Measurements from ENCODE around the gene TLR1.
"Not testable (repeated sequence)": the region's sequence is repeated elsewhere in the genome, so short reads cannot be mapped to it uniquely, and the experiment has no call there.

Gene TLR1

GRCh38 chr4:38823766-38824165, 19.2 kb upstream of the TLR1 start:
- Histone ChIP-seq H3K4me1 (ENCODE audit: control insufficient read depth, insufficient read depth, low read length) (no peaks in the 10 kb centered on the region), H3K36me3 (ENCODE audit: control insufficient read depth in 2 of 2, insufficient read depth in 2 of 2, low read length in 2 of 2) (no peaks in the 10 kb centered on the region), H3K27me3 (ENCODE audit: control insufficient read depth in 1 of 2, insufficient read depth in 2 of 2, low read length in 2 of 2) (no peaks in the 10 kb centered on the region), H3K9ac (ENCODE audit: low read length in 2 of 2) (no peak overlapping the region), H3K4me3 (ENCODE audit: low read length in 2 of 2) (no peak overlapping the region), H3K9me3 (ENCODE audit: control insufficient read depth in 2 of 2, low read length in 2 of 2) (no peaks in the 10 kb centered on the region), H3K27ac (ENCODE audit: low read length) (no peak overlapping the region)

GRCh38 chr4:38822748-38823303, 18.2 kb upstream of the TLR1 start:
- no peaks in the 10 kb centered on the region for H3K4me1 ChIP-seq (ENCODE audit: control insufficient read depth, insufficient read depth, low read length)
- no peaks in the 10 kb centered on the region for H3K36me3 ChIP-seq (ENCODE audit: control insufficient read depth in 2 of 2, insufficient read depth in 2 of 2, low read length in 2 of 2)
- H3K27ac ChIP-seq (ENCODE audit: low read length) = no peak overlapping the region
- no peak overlapping the region for H3K4me3 ChIP-seq (ENCODE audit: low read length in 2 of 2)
- no peak overlapping the region for H3K9ac ChIP-seq (ENCODE audit: low read length in 2 of 2)
- H3K9me3 ChIP-seq (ENCODE audit: control insufficient read depth in 2 of 2, low read length in 2 of 2) = no peaks in the 10 kb centered on the region
- no peaks in the 10 kb centered on the region for H3K27me3 ChIP-seq (ENCODE audit: control insufficient read depth in 1 of 2, insufficient read depth in 2 of 2, low read length in 2 of 2)

DNA sequence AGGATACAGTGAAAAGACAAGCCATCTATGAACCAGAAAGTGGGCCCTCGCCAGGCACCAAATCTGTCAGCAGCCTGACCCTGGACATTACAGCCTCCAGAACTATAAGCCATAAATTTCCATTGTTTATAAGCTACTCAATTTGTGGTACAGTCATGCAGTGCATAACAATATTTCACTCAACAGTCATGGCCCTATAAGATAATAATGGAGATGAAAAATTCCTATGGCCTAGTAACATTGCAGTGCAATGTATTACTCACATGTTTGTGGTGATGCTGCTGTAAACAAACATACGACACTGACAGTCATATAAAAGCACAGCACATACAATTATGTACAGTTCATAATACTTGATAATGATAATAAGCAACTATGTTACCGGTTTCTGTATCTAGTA, 17.1 kb upstream of the TLR1 start:
- Histone ChIP-seq H3K4me3 (ENCODE audit: low read length in 2 of 2) (no peak overlapping the region), H3K9ac (ENCODE audit: low read length in 2 of 2) (no peak overlapping the region), H3K9me3 (ENCODE audit: control insufficient read depth in 2 of 2, low read length in 2 of 2) (no peaks in the 10 kb centered on the region), H3K36me3 (ENCODE audit: control insufficient read depth in 2 of 2, insufficient read depth in 2 of 2, low read length in 2 of 2) (no peaks in the 10 kb centered on the region), H3K27me3 (ENCODE audit: control insufficient read depth in 1 of 2, insufficient read depth in 2 of 2, low read length in 2 of 2) (no peaks in the 10 kb centered on the region), H3K27ac (ENCODE audit: low read length) (no peak overlapping the region), H3K4me1 (ENCODE audit: control insufficient read depth, insufficient read depth, low read length) (no peaks in the 10 kb centered on the region)

GRCh38 chr4:38820329-38821061, 15.9 kb upstream of the TLR1 start:
- no peaks in the 10 kb centered on the region for H3K36me3 ChIP-seq (ENCODE audit: control insufficient read depth in 2 of 2, insufficient read depth in 2 of 2, low read length in 2 of 2)
- no peaks in the 10 kb centered on the region for H3K27me3 ChIP-seq (ENCODE audit: control insufficient read depth in 1 of 2, insufficient read depth in 2 of 2, low read length in 2 of 2)
- no peaks in the 10 kb centered on the region for H3K9me3 ChIP-seq (ENCODE audit: control insufficient read depth in 2 of 2, low read length in 2 of 2)
- H3K9ac ChIP-seq (ENCODE audit: low read length in 2 of 2) = no peak overlapping the region
- H3K4me3 ChIP-seq (ENCODE audit: low read length in 2 of 2) = no peak overlapping the region
- no peaks in the 10 kb centered on the region for H3K4me1 ChIP-seq (ENCODE audit: control insufficient read depth, insufficient read depth, low read length)
- H3K27ac ChIP-seq (ENCODE audit: low read length) = no peak overlapping the region

- Histone ChIP-seq H3K27ac (ENCODE audit: low read length) (no peak overlapping the region), H3K27me3 (ENCODE audit: control insufficient read depth in 1 of 2, insufficient read depth in 2 of 2, low read length in 2 of 2) (no peaks in the 10 kb centered on the region), H3K9ac (ENCODE audit: low read length in 2 of 2) (no peak overlapping the region), H3K4me3 (ENCODE audit: low read length in 2 of 2) (no peak overlapping the region), H3K4me1 (ENCODE audit: control insufficient read depth, insufficient read depth, low read length) (no peaks in the 10 kb centered on the region), H3K36me3 (ENCODE audit: control insufficient read depth in 2 of 2, insufficient read depth in 2 of 2, low read length in 2 of 2) (no peaks in the 10 kb centered on the region), H3K9me3 (ENCODE audit: control insufficient read depth in 2 of 2, low read length in 2 of 2) (no peaks in the 10 kb centered on the region)
Observed at GRCh38 chr4:38819569-38819968, 15.0 kb upstream of the TLR1 start.

GRCh38 chr4:38818441-38818976, 13.9 kb upstream of the TLR1 start:
- H3K4me1 ChIP-seq (ENCODE audit: control insufficient read depth, insufficient read depth, low read length) = no peaks in the 10 kb centered on the region
- H3K9me3 ChIP-seq (ENCODE audit: control insufficient read depth in 2 of 2, low read length in 2 of 2) = no peaks in the 10 kb centered on the region
- H3K27me3 ChIP-seq (ENCODE audit: control insufficient read depth in 1 of 2, insufficient read depth in 2 of 2, low read length in 2 of 2) = no peaks in the 10 kb centered on the region
- no peak overlapping the region for H3K27ac ChIP-seq (ENCODE audit: low read length)
- no peaks in the 10 kb centered on the region for H3K36me3 ChIP-seq (ENCODE audit: control insufficient read depth in 2 of 2, insufficient read depth in 2 of 2, low read length in 2 of 2)
- no peak overlapping the region for H3K4me3 ChIP-seq (ENCODE audit: low read length in 2 of 2)
- no peak overlapping the region for H3K9ac ChIP-seq (ENCODE audit: low read length in 2 of 2)

DNA sequence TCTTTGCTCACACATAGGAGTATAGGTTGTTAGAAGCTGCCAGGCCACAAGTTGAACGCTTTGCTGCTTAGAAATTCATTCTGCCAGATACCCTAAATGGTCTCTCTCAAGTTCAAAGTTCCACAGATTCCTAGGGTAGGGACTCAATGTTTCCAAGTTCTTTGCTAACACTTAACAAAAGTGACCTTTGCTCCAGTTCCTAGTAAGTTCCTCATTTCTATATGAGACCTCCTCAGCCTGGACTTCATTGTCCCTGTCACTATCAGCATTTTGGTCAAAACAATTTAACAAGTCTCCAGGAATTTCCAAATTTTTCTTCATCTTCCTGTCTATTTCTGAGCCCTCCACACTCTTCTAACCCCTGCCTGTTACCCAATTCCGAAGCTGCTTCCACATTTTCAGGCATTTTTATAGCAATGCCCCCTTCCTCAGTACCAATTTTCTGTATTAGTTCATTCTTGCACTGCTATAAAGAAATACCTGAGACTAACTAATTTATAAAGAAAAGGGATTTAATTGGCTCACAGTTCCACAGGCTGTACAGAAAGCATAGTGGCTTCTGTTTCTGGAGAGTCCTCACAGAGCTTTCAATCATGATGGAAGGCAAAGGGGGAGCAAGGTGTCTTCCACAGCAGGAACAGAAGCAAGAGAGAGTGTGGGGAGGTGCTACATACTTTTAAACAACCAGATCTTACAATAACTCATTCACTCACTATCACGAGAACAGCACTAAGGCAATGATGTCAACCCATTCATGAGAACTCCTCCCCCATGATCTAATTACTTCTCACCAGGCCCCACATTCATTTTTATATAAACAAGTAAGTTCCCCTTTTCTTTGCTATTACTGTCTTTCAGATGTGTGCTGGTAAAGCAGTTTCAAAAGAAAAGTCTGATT, 11.5 kb upstream of the TLR1 start:
- Histone ChIP-seq H3K9ac (ENCODE audit: low read length in 2 of 2) (no peak overlapping the region), H3K27ac (ENCODE audit: low read length) (no peak overlapping the region)

GRCh38 chr4:38814386-38814785, 9.8 kb upstream of the TLR1 start:
- H3K9me3 ChIP-seq (ENCODE audit: control insufficient read depth in 2 of 2, low read length in 2 of 2) = no peaks in the 10 kb centered on the region
- H3K27ac ChIP-seq (ENCODE audit: low read length) = no peak overlapping the region
- H3K27me3 ChIP-seq (ENCODE audit: control insufficient read depth in 1 of 2, insufficient read depth in 2 of 2, low read length in 2 of 2) = no peaks in the 10 kb centered on the region
- H3K4me1 ChIP-seq (ENCODE audit: control insufficient read depth, insufficient read depth, low read length) = no peaks in the 10 kb centered on the region
- no peak overlapping the region for H3K9ac ChIP-seq (ENCODE audit: low read length in 2 of 2)
- H3K36me3 ChIP-seq (ENCODE audit: control insufficient read depth in 2 of 2, insufficient read depth in 2 of 2, low read length in 2 of 2) = no peaks in the 10 kb centered on the region
- H3K4me3 ChIP-seq (ENCODE audit: low read length in 2 of 2) = no peak overlapping the region

More for the DNA sequence above, 11.5 kb upstream of the TLR1 start:
- H3K4me1 ChIP-seq (ENCODE audit: control insufficient read depth, insufficient read depth, low read length) = no peaks in the 10 kb centered on the region
- H3K36me3 ChIP-seq (ENCODE audit: control insufficient read depth in 2 of 2, insufficient read depth in 2 of 2, low read length in 2 of 2) = no peaks in the 10 kb centered on the region
- no peaks in the 10 kb centered on the region for H3K9me3 ChIP-seq (ENCODE audit: control insufficient read depth in 2 of 2, low read length in 2 of 2)
- no peaks in the 10 kb centered on the region for H3K27me3 ChIP-seq (ENCODE audit: control insufficient read depth in 1 of 2, insufficient read depth in 2 of 2, low read length in 2 of 2)
- H3K4me3 ChIP-seq (ENCODE audit: low read length in 2 of 2) = no peak overlapping the region

- H3K36me3 ChIP-seq (ENCODE audit: control insufficient read depth in 2 of 2, insufficient read depth in 2 of 2, low read length in 2 of 2) = no peaks in the 10 kb centered on the region
- H3K27me3 ChIP-seq (ENCODE audit: control insufficient read depth in 1 of 2, insufficient read depth in 2 of 2, low read length in 2 of 2) = no peaks in the 10 kb centered on the region
Observed at GRCh38 chr4:38811297-38811696, 6.7 kb upstream of the TLR1 start.

GRCh38 chr4:38807462-38807861, 2.9 kb upstream of the TLR1 start:
- not testable (repeated sequence) for H3K9ac ChIP-seq (ENCODE audit: low read length in 2 of 2); H3K27me3 ChIP-seq (ENCODE audit: control insufficient read depth in 1 of 2, insufficient read depth in 2 of 2, low read length in 2 of 2); H3K36me3 ChIP-seq (ENCODE audit: control insufficient read depth in 2 of 2, insufficient read depth in 2 of 2, low read length in 2 of 2); H3K4me3 ChIP-seq (ENCODE audit: low read length in 2 of 2); H3K9me3 ChIP-seq (ENCODE audit: control insufficient read depth in 2 of 2, low read length in 2 of 2); H3K27ac ChIP-seq (ENCODE audit: low read length); H3K4me1 ChIP-seq (ENCODE audit: control insufficient read depth, insufficient read depth, low read length)

More at GRCh38 chr4:38811297-38811696, 6.7 kb upstream of the TLR1 start:
- no peak overlapping the region for H3K4me3 ChIP-seq (ENCODE audit: low read length in 2 of 2)
- H3K4me1 ChIP-seq (ENCODE audit: control insufficient read depth, insufficient read depth, low read length) = no peaks in the 10 kb centered on the region
- H3K27ac ChIP-seq (ENCODE audit: low read length) = no peak overlapping the region
- no peak overlapping the region for H3K9ac ChIP-seq (ENCODE audit: low read length in 2 of 2)
- no peaks in the 10 kb centered on the region for H3K9me3 ChIP-seq (ENCODE audit: control insufficient read depth in 2 of 2, low read length in 2 of 2)
